Measurements from ENCODE around the gene TRAP1. TPM values are rescaled to one million over a fixed set of nuclear protein-coding genes. Genes with fewer than 3 reads are reported as not detected.

TRAP1 gene
- polyA plus RNA-seq, 1 of the 3 experiments (the other 2 are of a cell fraction) = 129 TPM

DNA sequence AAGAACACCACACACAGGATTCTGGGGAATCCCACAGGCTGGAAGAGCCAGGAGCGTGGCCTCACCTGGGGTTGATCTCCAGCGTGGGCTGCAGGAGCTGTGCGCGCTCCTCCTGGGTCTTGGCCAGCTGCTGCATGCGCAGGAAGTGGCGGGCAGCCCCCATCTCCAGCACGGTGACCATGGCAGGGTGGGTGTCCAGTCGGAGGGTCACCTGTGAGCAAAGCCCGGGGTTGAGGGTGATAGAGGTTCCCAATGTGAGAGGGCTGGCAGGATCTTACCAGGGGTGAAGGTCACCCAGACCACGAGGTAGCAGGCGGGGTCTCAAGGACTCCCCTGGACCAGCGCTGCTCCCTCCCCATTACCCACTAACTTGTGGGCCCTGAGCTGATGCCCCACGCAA is 55.4 kb downstream of the TRAP1 start:
- H4K20me1 ChIP-seq (ENCODE audit: insufficient read depth) = no peaks in the 10 kb centered on the region
- no peaks in the 10 kb centered on the region for H3K9me2 ChIP-seq
- no peak overlapping the region for H3K9ac ChIP-seq
- peaks cover 7% of the 10 kb centered on the region for H3F3A ChIP-seq (replicated peaks; ENCODE audit: insufficient read depth)
- H3K9me3 ChIP-seq = no peaks in the 10 kb centered on the region
- no peaks in the 10 kb centered on the region for H3K4me1 ChIP-seq (ENCODE audit: control insufficient read depth in 1 of 2, insufficient read depth in 2 of 2, low read depth in 1 of 2, low read length in 1 of 2)
- H2AFZ ChIP-seq (ENCODE audit: low read depth) = no peak overlapping the region
- no peak for DNase-seq
- no peak overlapping the region for H3K27ac ChIP-seq (ENCODE audit: low read depth in 2 of 2, low read length in 1 of 2)
- POLR2A ChIA-PET = no interaction called here
- no peaks in the 10 kb centered on the region for H3K27me3 ChIP-seq (ENCODE audit: insufficient read depth)
- WGBS (ENCODE audit: low lambda C conversion rate) = 87% methylated on average over 3 of the region's 13 CpGs
- no peaks in the 10 kb centered on the region for H3K79me2 ChIP-seq (ENCODE audit: insufficient read depth)
- TF ChIP-seq TCF12 (IDR thresholded peaks at IDR 0.05) = no peak
- no peak for TF ChIP-seq GATA2 (CRISPR knock-in tag; IDR thresholded peaks at IDR 0.05)
- TF ChIP-seq JUND (IDR thresholded peaks at IDR 0.05) = no peak
- TF ChIP-seq NFIC (IDR thresholded peaks at IDR 0.05; ENCODE audit: borderline replicate concordance) = no peak
- no peak for TF ChIP-seq YY1 (IDR thresholded peaks at IDR 0.05; ENCODE audit: low read depth)
- no peak for TF ChIP-seq EZH2phosphoT487 (IDR thresholded peaks at IDR 0.05; ENCODE audit: borderline replicate concordance, low read depth)
- no peak for TF ChIP-seq POLR2AphosphoS5 (IDR thresholded peaks at IDR 0.05; ENCODE audit: low read depth, low read length)
- TF ChIP-seq IRF3 (IDR thresholded peaks at IDR 0.05; ENCODE audit: low read depth, low read length) = no peak
- TF ChIP-seq FOXJ3 (CRISPR knock-in tag; IDR thresholded peaks at IDR 0.05) = no peak
- no peak for TF ChIP-seq MEF2A (IDR thresholded peaks at IDR 0.05; ENCODE audit: borderline replicate concordance, low read depth)
- TF ChIP-seq RXRA (IDR thresholded peaks at IDR 0.05; ENCODE audit: borderline replicate concordance, low read depth) = no peak
- TF ChIP-seq RFX5 (IDR thresholded peaks at IDR 0.05; ENCODE audit: low read length) = no peak
- no peak for TF ChIP-seq SIN3A (IDR thresholded peaks at IDR 0.05; ENCODE audit: borderline replicate concordance, low read depth, low read length)
- TF ChIP-seq, protein P1, sequence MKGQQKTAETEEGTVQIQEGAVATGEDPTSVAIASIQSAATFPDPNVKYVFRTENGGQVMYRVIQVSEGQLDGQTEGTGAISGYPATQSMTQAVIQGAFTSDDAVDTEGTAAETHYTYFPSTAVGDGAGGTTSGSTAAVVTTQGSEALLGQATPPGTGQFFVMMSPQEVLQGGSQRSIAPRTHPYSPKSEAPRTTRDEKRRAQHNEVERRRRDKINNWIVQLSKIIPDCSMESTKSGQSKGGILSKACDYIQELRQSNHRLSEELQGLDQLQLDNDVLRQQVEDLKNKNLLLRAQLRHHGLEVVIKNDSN (IDR thresholded peaks at IDR 0.05; ENCODE audit: borderline replicate concordance, low read depth) = no peak
- TF ChIP-seq TAF1 (IDR thresholded peaks at IDR 0.05; ENCODE audit: borderline replicate concordance, low read depth, low read length) = no peak
- TF ChIP-seq GABPA (IDR thresholded peaks at IDR 0.05; ENCODE audit: low read depth) = no peak
- no peak for TF ChIP-seq TEAD4 (IDR thresholded peaks at IDR 0.05; ENCODE audit: borderline replicate concordance, insufficient read depth)
- TF ChIP-seq PBX3 (IDR thresholded peaks at IDR 0.05) = no peak
- TF ChIP-seq USF2 (IDR thresholded peaks at IDR 0.05; ENCODE audit: borderline replicate concordance, low read depth, low read length) = no peak
- no peak for TF ChIP-seq EP300 (IDR thresholded peaks at IDR 0.05; ENCODE audit: borderline replicate concordance in 1 of 2, low read depth in 1 of 2, low read length in 1 of 2)
- H3K4me3 ChIP-seq (ENCODE audit: low read depth in 2 of 2, low read length in 1 of 2) = no peak overlapping the region
- CTCF ChIA-PET = interaction anchor here (1.1 to 3.5 kb wide), 4 partner anchors 8 to 15 kb away, joined by 3 to 15 read pairs (median 4); partner anchors contain the start of gene DNASE1
- peaks cover 8 to 84% of the 10 kb centered on the region in 2 experiments for H3K36me3 ChIP-seq (replicated peaks in 1 of 2; ENCODE audit: control insufficient read depth in 1 of 2, insufficient read depth in 2 of 2, low read length in 1 of 2)
- H3K4me2 ChIP-seq = no peak overlapping the region
